ENCODE results near the gene RAP1A.
"Not testable (repeated sequence)": the region's sequence is repeated elsewhere in the genome, so short reads cannot be mapped to it uniquely, and the experiment has no call there.

Gene RAP1A

GRCh38 chr1:111665497-111665896 lies 45.9 kb downstream of the RAP1A start:
- DNase-seq (ENCODE audit: low spot score) = no peak

- no peak for DNase-seq (ENCODE audit: low spot score)
These were observed 47.2 kb downstream of the RAP1A start for GRCh38 chr1:111666828-111667227.

- DNase-seq (ENCODE audit: low spot score) = peak; percentile 11
These were observed 49.7 kb downstream of the RAP1A start for GRCh38 chr1:111669268-111669667.

- no peak for DNase-seq (ENCODE audit: low spot score)
These were observed 52.3 kb downstream of the RAP1A start for GRCh38 chr1:111671852-111672251.

GRCh38 chr1:111672331-111672730 lies 52.7 kb downstream of the RAP1A start:
- no peak for DNase-seq (ENCODE audit: low spot score)

- DNase-seq (ENCODE audit: low spot score) = no peak
These were observed 58.0 kb downstream of the RAP1A start for GRCh38 chr1:111677604-111678003.

GRCh38 chr1:111679541-111679940 lies 60.0 kb downstream of the RAP1A start:
- no peak for DNase-seq (ENCODE audit: low spot score)

GRCh38 chr1:111680212-111680800 lies 60.7 kb downstream of the RAP1A start:
- DNase-seq (ENCODE audit: low spot score) = not testable (repeated sequence)

- not testable (repeated sequence) for DNase-seq (ENCODE audit: low spot score)
These were observed 65.9 kb downstream of the RAP1A start for GRCh38 chr1:111685293-111686153.

- DNase-seq (ENCODE audit: low spot score) = peak; percentile 30
These were observed 70.7 kb downstream of the RAP1A start for GRCh38 chr1:111690306-111690617.

GRCh38 chr1:111691886-111692285 lies 72.3 kb downstream of the RAP1A start:
- no peak for DNase-seq (ENCODE audit: low spot score)

GRCh38 chr1:111695801-111696200 lies 76.2 kb downstream of the RAP1A start:
- no peak for DNase-seq (ENCODE audit: low spot score)

GRCh38 chr1:111696330-111696729 lies 76.7 kb downstream of the RAP1A start:
- no peak for DNase-seq (ENCODE audit: low spot score)

- DNase-seq (ENCODE audit: low spot score) = no peak
These were observed 79.7 kb downstream of the RAP1A start for GRCh38 chr1:111699268-111699667.

- no peak for DNase-seq (ENCODE audit: low spot score)
These were observed 83.0 kb downstream of the RAP1A start for GRCh38 chr1:111702504-111703050.

- DNase-seq (ENCODE audit: low spot score) = no peak
These were observed 84.7 kb downstream of the RAP1A start for GRCh38 chr1:111704240-111704639.

GRCh38 chr1:111704776-111705175 lies 85.2 kb downstream of the RAP1A start:
- DNase-seq (ENCODE audit: low spot score) = no peak

- no peak for DNase-seq (ENCODE audit: low spot score)
These were observed 86.3 kb downstream of the RAP1A start for GRCh38 chr1:111705841-111706240.

- DNase-seq (ENCODE audit: low spot score) = no peak
These were observed 87.3 kb downstream of the RAP1A start for GRCh38 chr1:111706921-111707320.

GRCh38 chr1:111707906-111708305 lies 88.3 kb downstream of the RAP1A start:
- no peak for DNase-seq (ENCODE audit: low spot score)

- DNase-seq (ENCODE audit: low spot score) = no peak
These were observed 90.4 kb downstream of the RAP1A start for GRCh38 chr1:111709986-111710385.

GRCh38 chr1:111716333-111716732 lies 96.7 kb downstream of the RAP1A start:
- DNase-seq (ENCODE audit: low spot score) = no peak

GRCh38 chr1:111717450-111717849 lies 97.9 kb downstream of the RAP1A start:
- no peak for DNase-seq (ENCODE audit: low spot score)

GRCh38 chr1:111719135-111719534 lies 99.5 kb downstream of the RAP1A start:
- DNase-seq (ENCODE audit: low spot score) = no peak
